HL-60 (cell line): ENCODE results near the gene CHST11.
A peak's percentile ranks its signal among the peaks of the same experiment; 100 is the strongest.
"Not testable (repeated sequence)": the region's sequence is repeated elsewhere in the genome, so short reads cannot be mapped to it uniquely, and the experiment has no call there.

Source experiments
- DNase-seq, 2 experiments: peaks; one replicate each; pipeline ENCODE4 v3.0.0-alpha.2; 2010 to 2020; ENCODE audit warnings: low read depth in 1 of 2, low spot score in 1 of 2
- H3K27ac ChIP-seq: fragments of 250-450 bp; sonication (Bioruptor Pico); replicated peaks from 2 replicates; pipeline ENCODE4 v1.5.1; 2020; ENCODE audit warnings: mild to moderate bottlenecking, moderate library complexity
- H3K27me3 ChIP-seq: fragments of 250-450 bp; sonication (Bioruptor Pico); 2 replicates; pipeline ENCODE4 v1.5.1; 2021; ENCODE audit warnings: mild to moderate bottlenecking, moderate library complexity; ENCODE audit not compliant: insufficient read depth, poor library complexity, severe bottlenecking
- H3K4me3 ChIP-seq: replicated peaks from 2 replicates; pipeline ENCODE4 v1.5.1; 2011; ENCODE audit warnings: mild to moderate bottlenecking, control low read depth, low read length; ENCODE audit not compliant: insufficient read depth
- GABPA ChIP-seq: IDR thresholded peaks from 2 replicates; pipeline ENCODE4 v1.6.1; 2012; ENCODE audit warnings: low read depth
- POLR2AphosphoS5 ChIP-seq: IDR thresholded peaks from 2 replicates; pipeline ENCODE4 v1.6.1; 2012; ENCODE audit warnings: low read depth
- SPI1 ChIP-seq: IDR thresholded peaks from 2 replicates; pipeline ENCODE4 v1.6.1; 2012; ENCODE audit warnings: low read depth, mild to moderate bottlenecking, borderline replicate concordance
- TF ChIP-seq, protein P1 (sequence below): IDR thresholded peaks from 2 replicates; pipeline ENCODE4 v1.6.1; 2012; ENCODE audit warnings: low read depth; ENCODE audit not compliant: insufficient replicate concordance
- TF ChIP-seq, protein P2 (sequence below): IDR thresholded peaks from one replicate; pipeline ENCODE4 v1.5.1; 2011; ENCODE audit warnings: low read length, control low read depth, inconsistent platforms; ENCODE audit not compliant: insufficient read depth

Gene CHST11

DNA sequence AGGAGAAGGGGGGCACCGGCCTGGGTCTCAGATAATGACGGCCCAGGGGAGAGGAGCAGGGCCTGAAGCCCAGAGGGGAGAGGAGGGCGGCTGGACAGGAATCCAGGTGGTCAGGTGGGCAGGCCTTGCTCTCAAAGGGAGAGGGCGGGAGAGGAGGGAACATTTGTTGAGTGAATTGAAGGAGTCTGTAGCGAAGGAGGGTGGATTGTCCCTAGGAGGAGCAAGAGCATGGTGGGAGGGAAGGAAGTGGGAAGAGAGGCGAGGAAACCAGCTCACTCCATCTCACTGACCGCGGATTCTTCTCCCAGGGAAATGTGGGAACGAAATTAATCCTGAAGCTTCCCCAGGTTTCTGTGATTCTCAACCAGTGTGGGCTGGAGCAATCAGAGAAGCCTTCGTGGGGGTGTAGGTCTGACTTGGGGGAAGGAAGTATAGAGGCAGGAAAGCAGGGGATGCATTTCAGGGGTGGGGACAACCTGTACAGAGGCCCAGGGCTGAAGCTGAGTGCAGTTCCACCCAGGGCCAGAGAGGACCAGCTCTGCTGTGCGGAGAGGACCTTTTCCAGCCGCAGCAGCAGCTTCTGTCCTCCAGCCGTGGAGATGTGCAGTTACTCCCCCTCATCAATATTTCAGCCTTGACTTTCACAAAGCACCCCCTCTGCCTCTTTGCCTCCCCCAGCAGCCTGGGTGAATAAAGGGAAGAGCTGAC is 100.9 kb downstream of the CHST11 start:
- H3K27ac ChIP-seq: no peak overlapping the region
- TF ChIP-seq, protein P1, sequence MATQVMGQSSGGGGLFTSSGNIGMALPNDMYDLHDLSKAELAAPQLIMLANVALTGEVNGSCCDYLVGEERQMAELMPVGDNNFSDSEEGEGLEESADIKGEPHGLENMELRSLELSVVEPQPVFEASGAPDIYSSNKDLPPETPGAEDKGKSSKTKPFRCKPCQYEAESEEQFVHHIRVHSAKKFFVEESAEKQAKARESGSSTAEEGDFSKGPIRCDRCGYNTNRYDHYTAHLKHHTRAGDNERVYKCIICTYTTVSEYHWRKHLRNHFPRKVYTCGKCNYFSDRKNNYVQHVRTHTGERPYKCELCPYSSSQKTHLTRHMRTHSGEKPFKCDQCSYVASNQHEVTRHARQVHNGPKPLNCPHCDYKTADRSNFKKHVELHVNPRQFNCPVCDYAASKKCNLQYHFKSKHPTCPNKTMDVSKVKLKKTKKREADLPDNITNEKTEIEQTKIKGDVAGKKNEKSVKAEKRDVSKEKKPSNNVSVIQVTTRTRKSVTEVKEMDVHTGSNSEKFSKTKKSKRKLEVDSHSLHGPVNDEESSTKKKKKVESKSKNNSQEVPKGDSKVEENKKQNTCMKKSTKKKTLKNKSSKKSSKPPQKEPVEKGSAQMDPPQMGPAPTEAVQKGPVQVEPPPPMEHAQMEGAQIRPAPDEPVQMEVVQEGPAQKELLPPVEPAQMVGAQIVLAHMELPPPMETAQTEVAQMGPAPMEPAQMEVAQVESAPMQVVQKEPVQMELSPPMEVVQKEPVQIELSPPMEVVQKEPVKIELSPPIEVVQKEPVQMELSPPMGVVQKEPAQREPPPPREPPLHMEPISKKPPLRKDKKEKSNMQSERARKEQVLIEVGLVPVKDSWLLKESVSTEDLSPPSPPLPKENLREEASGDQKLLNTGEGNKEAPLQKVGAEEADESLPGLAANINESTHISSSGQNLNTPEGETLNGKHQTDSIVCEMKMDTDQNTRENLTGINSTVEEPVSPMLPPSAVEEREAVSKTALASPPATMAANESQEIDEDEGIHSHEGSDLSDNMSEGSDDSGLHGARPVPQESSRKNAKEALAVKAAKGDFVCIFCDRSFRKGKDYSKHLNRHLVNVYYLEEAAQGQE: no peak
- TF ChIP-seq, protein P2, sequence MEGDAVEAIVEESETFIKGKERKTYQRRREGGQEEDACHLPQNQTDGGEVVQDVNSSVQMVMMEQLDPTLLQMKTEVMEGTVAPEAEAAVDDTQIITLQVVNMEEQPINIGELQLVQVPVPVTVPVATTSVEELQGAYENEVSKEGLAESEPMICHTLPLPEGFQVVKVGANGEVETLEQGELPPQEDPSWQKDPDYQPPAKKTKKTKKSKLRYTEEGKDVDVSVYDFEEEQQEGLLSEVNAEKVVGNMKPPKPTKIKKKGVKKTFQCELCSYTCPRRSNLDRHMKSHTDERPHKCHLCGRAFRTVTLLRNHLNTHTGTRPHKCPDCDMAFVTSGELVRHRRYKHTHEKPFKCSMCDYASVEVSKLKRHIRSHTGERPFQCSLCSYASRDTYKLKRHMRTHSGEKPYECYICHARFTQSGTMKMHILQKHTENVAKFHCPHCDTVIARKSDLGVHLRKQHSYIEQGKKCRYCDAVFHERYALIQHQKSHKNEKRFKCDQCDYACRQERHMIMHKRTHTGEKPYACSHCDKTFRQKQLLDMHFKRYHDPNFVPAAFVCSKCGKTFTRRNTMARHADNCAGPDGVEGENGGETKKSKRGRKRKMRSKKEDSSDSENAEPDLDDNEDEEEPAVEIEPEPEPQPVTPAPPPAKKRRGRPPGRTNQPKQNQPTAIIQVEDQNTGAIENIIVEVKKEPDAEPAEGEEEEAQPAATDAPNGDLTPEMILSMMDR: no peak
- no peak for TF ChIP-seq POLR2AphosphoS5
- TF ChIP-seq SPI1: no peak
- TF ChIP-seq GABPA: no peak
- no peaks in the 10 kb centered on the region for H3K27me3 ChIP-seq
- DNase-seq: no peak
- H3K4me3 ChIP-seq: no peak overlapping the region

DNA sequence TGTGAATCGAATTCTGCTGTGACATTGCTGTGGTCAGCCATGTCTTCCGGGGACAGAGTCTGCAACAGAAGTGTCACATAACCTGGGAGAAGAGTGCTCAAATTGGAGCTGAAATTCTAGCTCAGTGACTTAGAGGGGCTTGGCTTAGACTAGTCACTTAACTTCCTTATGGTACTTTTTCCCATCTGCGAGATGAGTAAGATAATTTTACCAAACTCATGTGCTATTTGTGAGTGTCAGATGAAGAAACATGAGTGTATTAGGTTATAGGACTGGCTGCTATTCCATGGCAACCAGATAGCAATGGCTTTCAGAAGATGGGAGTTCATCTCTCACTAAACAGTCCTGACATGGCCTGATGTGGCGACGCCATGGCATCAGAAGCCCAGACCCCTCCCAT is 104.1 kb downstream of the CHST11 start:
- no peak overlapping the region for H3K4me3 ChIP-seq
- no peak for TF ChIP-seq SPI1
- DNase-seq: no peak
- H3K27me3 ChIP-seq: no peaks in the 10 kb centered on the region
- no peak overlapping the region for H3K27ac ChIP-seq

- no peak for TF ChIP-seq GABPA
- TF ChIP-seq, protein P2: no peak
- H3K27me3 ChIP-seq: no peaks in the 10 kb centered on the region
- DNase-seq: no peak
- no peak overlapping the region for H3K27ac ChIP-seq
- no peak overlapping the region for H3K4me3 ChIP-seq
These were observed 106.0 kb downstream of the CHST11 start for GRCh38 chr12:104562763-104563162.

- not testable (repeated sequence) for H3K27ac ChIP-seq, DNase-seq, H3K4me3 ChIP-seq, H3K27me3 ChIP-seq
These were observed 107.9 kb downstream of the CHST11 start for GRCh38 chr12:104564662-104565061.

GRCh38 chr12:104565606-104566243 is 109.0 kb downstream of the CHST11 start:
- no peak for DNase-seq
- Histone ChIP-seq H3K27ac (peak overlapping the region; percentile 85), H3K27me3 (no peaks in the 10 kb centered on the region), H3K4me3 (no peak overlapping the region)
- TF ChIP-seq SPI1: no peak
- TF ChIP-seq POLR2AphosphoS5: no peak

GRCh38 chr12:104566244-104566993 is 109.7 kb downstream of the CHST11 start:
- TF ChIP-seq SPI1 (no peak), GABPA (no peak), POLR2AphosphoS5 (no peak)
- TF ChIP-seq, protein P2: no peak
- TF ChIP-seq, protein P1: no peak
- peak overlapping the region; percentile 85 for H3K27ac ChIP-seq
- DNase-seq: no peak
- H3K27me3 ChIP-seq: no peaks in the 10 kb centered on the region
- no peak overlapping the region for H3K4me3 ChIP-seq
